ENCODE measurements around the gene PVALEF. TPM values are rescaled to one million over a fixed set of nuclear protein-coding genes. Genes with fewer than 3 reads are reported as not detected.

Gene PVALEF
- total RNA-seq, 2 donors from 2014 or later, result not detected

DNA sequence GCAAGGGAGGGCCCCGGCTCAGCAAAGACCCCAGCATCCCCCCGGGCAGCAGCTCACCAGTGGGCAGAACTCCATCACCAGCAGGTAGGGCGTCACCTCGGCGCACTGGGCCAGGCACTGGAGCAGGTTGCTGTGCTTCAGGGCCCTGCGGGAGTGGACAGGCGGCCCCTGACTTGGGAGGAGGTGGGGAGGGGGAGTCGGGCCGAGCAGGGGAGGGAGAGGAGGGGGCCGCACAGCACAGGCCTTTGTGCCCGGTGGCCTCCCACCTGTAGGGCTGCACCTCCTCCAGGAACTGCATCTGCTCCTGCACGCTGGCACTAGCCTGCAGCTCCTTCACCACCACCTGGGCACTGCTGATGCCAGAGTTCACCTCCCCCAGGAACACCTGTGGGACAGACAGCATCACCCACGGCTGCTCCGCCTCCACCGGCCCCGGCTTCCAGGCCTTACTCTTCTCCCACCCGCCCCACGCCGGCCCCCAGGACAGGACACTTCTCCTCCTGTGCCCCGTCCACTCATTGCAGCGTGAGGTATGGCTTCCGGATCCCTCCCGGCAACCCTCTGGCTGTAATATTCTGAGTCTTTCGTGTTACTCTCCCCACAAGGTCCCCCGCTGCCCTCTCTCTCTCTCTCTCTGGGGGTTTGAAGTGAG, 37.7 kb upstream of the PVALEF start:
- intact Hi-C loops (cut with DNase I), result no loop called here
- no peak for DNase-seq (ENCODE audit: low spot score)

- no peak for DNase-seq (ENCODE audit: low spot score)
- intact Hi-C loops (cut with DNase I), result no loop called here
Measured at GRCh38 chr17:81128338-81128737, 37.0 kb upstream of the PVALEF start.

DNA sequence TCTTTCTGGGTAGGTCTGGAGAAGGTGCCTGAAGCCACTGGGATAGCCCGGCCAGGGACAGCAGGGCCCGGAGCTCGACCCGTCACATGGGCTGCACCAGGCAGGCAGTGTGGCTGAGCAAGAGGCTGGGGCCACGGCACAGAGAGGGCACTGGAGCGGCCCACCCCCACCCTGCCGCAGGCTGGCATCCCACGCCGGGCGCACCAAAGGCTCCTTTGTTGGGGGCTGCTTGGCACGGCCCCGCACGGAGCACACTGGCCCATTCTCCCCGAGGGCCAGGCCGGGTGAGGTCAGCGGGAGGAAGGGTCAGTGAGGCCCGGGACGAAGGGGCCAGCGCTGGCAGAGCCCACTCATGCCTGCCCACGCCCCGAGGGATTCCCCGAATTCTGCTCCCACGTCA, 36.5 kb upstream of the PVALEF start:
- intact Hi-C loops (cut with DNase I), result no loop called here

DNA sequence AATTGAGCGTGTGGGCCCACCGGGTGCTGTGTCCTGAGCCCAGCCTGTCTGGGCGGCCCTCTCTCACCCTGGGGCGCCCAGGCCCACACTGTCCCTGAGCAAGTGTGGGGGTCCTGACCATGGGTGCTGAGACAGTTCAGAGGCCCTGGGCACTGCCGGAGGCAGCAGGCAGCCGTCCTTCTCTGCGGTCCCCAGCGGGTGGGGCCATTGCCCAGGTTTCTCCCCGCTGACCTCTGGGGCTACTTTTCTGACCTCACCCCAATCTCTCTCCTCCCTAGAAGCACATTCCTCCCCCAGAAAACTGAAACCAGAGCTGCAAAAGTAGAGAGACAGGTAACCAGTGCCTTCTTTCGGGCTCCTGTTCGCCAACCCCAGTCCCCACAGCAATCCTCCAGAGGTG, 36.0 kb upstream of the PVALEF start:
- intact Hi-C loops (cut with DNase I), result no loop called here
- DNase-seq (ENCODE audit: low spot score), result no peak

More for the DNA sequence above, 36.5 kb upstream of the PVALEF start:
- DNase-seq (ENCODE audit: low spot score), result no peak

DNA sequence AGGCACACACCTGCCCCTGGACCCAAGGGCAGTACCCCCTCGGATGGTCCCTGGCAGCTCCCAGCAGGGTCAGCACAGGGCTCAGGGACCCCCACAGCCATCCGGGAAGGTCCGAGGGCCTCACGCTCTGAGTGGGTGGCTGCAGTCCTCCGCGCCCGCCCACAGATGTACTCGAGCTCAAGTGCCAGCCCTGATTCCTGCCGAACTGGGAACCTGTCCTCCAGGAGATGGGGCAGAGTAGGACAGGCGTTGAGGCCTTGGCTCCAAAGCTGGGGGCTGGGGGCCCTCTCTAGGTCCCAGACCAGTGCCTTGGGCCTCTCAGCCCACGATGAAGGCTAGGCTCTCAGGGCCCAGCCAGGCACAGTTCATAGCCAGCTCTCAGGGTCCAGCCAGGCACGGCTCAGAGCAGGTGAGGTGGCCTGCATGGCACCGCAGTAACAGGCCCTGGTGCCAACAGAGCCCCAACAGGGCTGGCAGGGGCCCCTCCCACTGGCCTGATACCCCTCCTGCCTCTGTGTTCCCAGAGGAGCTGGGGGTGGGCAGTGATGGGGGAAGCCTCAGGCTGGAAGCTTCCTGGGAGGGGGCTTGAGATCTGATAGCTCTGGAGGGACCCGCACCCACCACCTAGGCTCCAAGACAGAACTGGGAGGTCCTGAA, 35.5 kb upstream of the PVALEF start:
- intact Hi-C loops (cut with DNase I), result no loop called here
- no peak for DNase-seq (ENCODE audit: low spot score)

- intact Hi-C loops (cut with DNase I), result no loop called here
- DNase-seq (ENCODE audit: low spot score), result no peak
Measured at GRCh38 chr17:81130385-81131361, 34.6 kb upstream of the PVALEF start.

GRCh38 chr17:81131486-81132196, 33.7 kb upstream of the PVALEF start:
- intact Hi-C loops (cut with DNase I), result no loop called here
- DNase-seq (ENCODE audit: low spot score), result no peak

GRCh38 chr17:81132197-81132540, 33.1 kb upstream of the PVALEF start:
- intact Hi-C loops (cut with DNase I), result no loop called here
- no peak for DNase-seq (ENCODE audit: low spot score)

DNA sequence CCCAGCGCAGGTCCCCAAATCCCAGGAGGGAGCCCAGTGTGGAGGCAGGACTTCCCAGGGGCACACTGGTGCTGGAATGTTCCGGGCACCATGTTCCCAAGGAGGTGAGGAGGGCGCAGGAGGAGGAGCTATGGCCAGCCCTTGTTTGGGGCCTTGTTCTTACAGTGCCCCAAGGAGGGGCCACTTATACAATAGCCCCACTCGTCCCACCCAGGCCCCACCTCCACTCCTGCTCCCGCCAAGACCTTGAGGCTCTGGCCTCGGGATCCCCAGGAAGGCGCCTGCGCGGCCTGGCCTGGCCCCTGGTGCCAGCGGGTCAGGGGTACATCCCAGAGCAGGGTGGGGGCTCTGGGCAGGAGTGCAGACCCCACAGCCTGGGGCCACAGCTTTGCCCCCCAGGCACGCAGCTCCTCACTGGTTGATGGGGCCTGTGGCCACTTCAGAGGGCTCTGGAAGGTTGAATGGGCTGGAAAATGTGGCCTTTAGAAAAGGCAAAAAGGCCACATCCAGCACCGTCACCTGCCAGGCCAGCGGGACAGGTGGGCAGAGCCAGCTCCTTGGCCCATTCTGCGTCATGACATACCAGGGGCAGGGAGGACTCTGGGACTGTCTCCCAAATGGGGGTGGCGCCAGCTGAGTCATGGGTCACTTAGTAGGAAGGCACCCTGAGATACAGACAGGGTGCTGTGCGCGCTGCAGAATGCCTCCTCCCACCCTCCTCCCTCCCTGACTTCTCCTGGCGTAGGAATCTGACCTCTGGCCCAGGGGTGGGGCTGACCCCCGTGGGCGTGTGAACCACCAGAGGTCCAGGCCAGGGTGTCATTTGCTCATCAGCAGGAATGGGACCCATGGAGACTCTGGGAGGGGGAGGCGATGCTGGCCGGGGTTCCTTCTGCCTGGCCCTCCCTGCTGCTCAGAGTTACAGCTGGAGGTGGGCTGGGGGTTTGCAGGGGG, 32.3 kb upstream of the PVALEF start:
- DNase-seq (ENCODE audit: low spot score), result no peak
- intact Hi-C loops (cut with DNase I), result no loop called here

- no peak for DNase-seq (ENCODE audit: low spot score)
- intact Hi-C loops (cut with DNase I), result no loop called here
Measured at GRCh38 chr17:81134064-81134781, 31.1 kb upstream of the PVALEF start.

DNA sequence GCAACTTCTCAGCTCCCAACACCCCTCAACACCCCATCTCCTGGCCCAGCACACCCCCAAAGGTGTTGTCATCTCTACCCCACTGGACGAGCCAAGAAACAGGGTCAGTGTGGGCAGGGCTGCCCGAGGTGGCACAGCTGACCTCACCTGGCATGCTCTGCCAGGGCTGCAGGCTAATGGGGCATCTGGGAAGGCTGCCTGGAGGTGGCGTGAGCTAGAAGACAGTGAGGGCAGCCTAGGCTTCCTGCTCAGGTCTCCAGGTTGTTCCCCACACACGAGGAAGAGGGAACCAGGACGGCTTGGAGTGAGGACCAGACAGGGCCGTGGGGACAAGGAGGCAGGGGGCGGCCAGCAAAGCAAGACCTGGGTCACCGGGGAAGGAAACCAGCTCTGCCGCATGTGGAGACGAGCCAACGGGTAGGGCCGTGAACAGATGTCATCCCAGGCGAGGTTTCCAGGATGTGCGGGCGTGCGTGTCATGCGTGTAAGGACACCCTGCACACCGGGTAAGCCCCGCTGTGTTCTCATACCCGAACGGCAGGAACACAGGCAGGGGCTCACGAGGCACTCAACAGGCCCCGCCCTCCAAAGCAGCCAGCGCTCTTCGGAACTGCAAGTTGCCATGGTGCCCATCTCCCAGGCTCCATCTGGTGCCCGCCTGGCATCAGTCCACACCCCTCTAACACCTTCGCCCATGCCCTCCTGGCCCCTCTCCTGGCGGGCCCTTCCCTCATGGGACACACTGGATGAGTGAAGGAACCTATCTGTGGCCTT, 29.6 kb upstream of the PVALEF start:
- intact Hi-C loops (cut with DNase I), result no loop called here
- no peak for DNase-seq (ENCODE audit: low spot score)

DNA sequence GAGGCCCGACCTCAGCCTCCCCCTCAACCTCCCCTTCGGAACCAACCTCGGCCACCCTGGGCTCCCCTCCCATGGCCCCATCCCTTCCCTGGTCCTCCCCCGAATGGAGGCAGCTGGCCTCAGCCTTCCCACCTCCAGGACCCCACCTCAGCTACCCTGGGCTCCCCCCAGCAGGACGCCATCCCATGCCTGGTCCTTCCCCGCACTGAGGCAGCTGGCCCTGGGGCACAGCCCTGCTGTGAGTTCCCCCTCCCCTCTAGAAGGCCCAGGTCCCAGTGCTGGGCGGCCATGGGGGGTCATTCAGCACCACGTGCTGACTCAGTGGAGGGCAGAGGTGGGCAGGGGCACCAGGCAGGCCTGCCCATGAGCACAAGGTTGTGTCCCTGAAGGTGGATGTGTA, 28.9 kb upstream of the PVALEF start:
- intact Hi-C loops (cut with DNase I), result no loop called here
- no peak for DNase-seq (ENCODE audit: low spot score)

DNA sequence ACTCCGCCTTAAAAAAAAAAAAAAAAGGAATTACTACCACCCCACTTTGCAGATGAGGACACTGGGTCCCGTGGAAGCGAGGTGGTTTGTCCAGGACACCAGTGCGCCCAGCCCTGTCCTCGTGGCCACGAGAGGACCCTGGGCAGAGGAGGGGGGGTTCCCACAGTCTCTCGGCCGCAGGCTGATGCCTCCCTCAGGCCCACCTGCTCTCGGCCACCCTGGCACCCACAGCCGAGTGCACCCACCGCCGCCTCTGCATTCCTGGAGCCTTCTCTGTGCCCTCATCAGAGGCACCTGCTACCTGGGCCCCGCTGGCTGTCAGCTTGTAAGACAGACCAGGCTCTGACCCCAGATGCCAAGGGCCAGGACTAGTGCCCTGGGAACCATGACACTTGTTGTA, 28.1 kb upstream of the PVALEF start:
- intact Hi-C loops (cut with DNase I), result no loop called here
- no peak for DNase-seq (ENCODE audit: low spot score)

GRCh38 chr17:81138083-81138482, 27.2 kb upstream of the PVALEF start:
- no peak for DNase-seq (ENCODE audit: low spot score)
- intact Hi-C loops (cut with DNase I), result no loop called here

GRCh38 chr17:81138500-81138899, 26.8 kb upstream of the PVALEF start:
- intact Hi-C loops (cut with DNase I), result no loop called here
- no peak for DNase-seq (ENCODE audit: low spot score)

GRCh38 chr17:81139428-81139827, 25.9 kb upstream of the PVALEF start:
- no peak for DNase-seq (ENCODE audit: low spot score)
- intact Hi-C loops (cut with DNase I), result no loop called here

DNA sequence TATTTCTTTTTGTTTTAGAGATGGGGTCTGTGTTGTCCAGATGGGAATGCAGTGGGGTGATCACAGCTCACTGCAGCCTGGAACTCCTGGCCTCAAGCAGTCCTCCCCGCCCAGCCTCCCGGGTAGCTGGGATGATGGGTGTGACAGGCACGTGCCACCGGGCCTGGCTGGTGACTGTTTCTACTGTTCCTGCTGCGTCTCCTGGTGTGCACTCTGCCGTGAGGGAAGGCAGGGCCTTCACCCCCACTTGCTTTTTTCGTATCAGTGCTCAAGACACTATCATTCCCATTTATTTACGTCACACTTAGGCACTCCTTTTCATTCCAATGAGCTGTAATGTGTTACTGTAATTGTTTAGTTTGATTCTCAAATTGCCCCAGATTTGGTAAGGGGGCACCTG, 25.3 kb upstream of the PVALEF start:
- intact Hi-C loops (cut with DNase I), result loop anchor here (5.0 to 10.0 kb wide), 2 partner anchors 102 to 105 kb away; no protein-coding TSS in a partner anchor
- no peak for DNase-seq (ENCODE audit: low spot score)
